ENCODE results near the gene CACNA1I. TPM values are rescaled to one million over a fixed set of nuclear protein-coding genes. Genes with fewer than 3 reads are reported as not detected.

CACNA1I gene
- total and polyA plus RNA-seq, 2 donors (not counting 3 experiments of a cell fraction or from before 2014, with no cell fraction given) = not detected

DNA sequence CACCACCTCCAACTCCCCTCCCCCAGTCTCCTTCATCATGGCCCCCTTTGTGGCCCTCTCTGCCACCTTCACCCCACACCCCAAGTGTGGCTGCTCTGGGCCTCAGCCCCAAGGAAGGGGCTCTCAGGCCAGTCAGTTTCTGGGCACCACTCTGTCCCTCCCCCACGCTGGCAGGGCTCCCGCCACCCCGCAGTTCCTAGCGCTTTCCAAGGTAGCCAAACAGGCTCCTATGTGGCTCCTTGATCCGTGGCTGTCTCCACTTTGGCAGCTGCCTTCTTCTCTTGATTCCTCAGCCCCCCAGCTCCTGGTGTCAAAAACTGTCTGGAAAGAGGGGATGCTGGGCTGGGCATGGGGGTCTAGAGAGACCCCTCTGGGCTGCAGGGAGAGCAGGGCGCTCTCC is 10.4 kb upstream of the CACNA1I start:
- Histone ChIP-seq H3K27me3 (ENCODE audit: control insufficient read depth in 2 of 2, insufficient read depth in 2 of 2, low read length in 2 of 2) (peaks cover 31 to 33% of the 10 kb centered on the region in 2 experiments), H3K27ac (ENCODE audit: insufficient read depth, low read depth, low read length) (no peak overlapping the region), H3K4me1 (ENCODE audit: control insufficient read depth, extremely low read depth, insufficient read depth, low read length) (no peaks in the 10 kb centered on the region), H3K4me3 (replicated peaks in 1 of 3; ENCODE audit: insufficient read depth in 1 of 3, low read depth in 1 of 3, low read length in 3 of 3) (no peak overlapping the region), H3K9ac (replicated peaks; ENCODE audit: extremely low read depth, insufficient read depth, low read length) (no peak overlapping the region), H3K9me1 (replicated peaks; ENCODE audit: control insufficient read depth, extremely low read depth, insufficient read depth, low read length) (no peaks in the 10 kb centered on the region), H4K20me1 (replicated peaks; ENCODE audit: control insufficient read depth, extremely low read depth, insufficient read depth, low read length) (no peaks in the 10 kb centered on the region), H3K36me3 (ENCODE audit: control insufficient read depth in 2 of 2, extremely low read depth in 1 of 2, insufficient read depth in 2 of 2, low read length in 2 of 2) (no peaks in the 10 kb centered on the region), H3K4me2 (ENCODE audit: insufficient read depth, low read length) (no peak overlapping the region), H3K79me2 (ENCODE audit: control insufficient read depth, insufficient read depth, low read length) (no peaks in the 10 kb centered on the region), H3K9me3 (replicated peaks; ENCODE audit: control insufficient read depth, insufficient read depth, low read length) (no peaks in the 10 kb centered on the region), H2AFZ (ENCODE audit: low read depth, low read length) (no peak overlapping the region)
- intact Hi-C loops (cut with micrococcal nuclease) = no loop called here
- no TSS peak for BruUV-seq (replicated peaks)
- CTCF ChIA-PET = interaction anchor here (0.5 to 5.5 kb wide), 10 partner anchors 25 to 484 kb away, joined by 3 to 52 read pairs (median 3); no protein-coding TSS in a partner anchor
- dilution Hi-C loops (cut with MboI; ENCODE audit: extremely low pct_ligation_motif_present, low sequenced_read_pairs) = loop anchor here (25.0 kb wide), 1 partner anchor 452 kb away; no protein-coding TSS in a partner anchor
- POLR2A ChIA-PET = no interaction called here
- DNase-seq (ENCODE audit: low read depth, low spot score) = no peak
- FAIRE-seq = no peak
- TF ChIP-seq, protein P1, sequence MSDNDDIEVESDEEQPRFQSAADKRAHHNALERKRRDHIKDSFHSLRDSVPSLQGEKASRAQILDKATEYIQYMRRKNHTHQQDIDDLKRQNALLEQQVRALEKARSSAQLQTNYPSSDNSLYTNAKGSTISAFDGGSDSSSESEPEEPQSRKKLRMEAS (IDR thresholded peaks at IDR 0.05; ENCODE audit: insufficient read depth, insufficient read length) = no peak
- no peak for TF ChIP-seq FOS (IDR thresholded peaks at IDR 0.05; ENCODE audit: borderline replicate concordance, insufficient read depth, low read length)
- TF ChIP-seq, protein P2, sequence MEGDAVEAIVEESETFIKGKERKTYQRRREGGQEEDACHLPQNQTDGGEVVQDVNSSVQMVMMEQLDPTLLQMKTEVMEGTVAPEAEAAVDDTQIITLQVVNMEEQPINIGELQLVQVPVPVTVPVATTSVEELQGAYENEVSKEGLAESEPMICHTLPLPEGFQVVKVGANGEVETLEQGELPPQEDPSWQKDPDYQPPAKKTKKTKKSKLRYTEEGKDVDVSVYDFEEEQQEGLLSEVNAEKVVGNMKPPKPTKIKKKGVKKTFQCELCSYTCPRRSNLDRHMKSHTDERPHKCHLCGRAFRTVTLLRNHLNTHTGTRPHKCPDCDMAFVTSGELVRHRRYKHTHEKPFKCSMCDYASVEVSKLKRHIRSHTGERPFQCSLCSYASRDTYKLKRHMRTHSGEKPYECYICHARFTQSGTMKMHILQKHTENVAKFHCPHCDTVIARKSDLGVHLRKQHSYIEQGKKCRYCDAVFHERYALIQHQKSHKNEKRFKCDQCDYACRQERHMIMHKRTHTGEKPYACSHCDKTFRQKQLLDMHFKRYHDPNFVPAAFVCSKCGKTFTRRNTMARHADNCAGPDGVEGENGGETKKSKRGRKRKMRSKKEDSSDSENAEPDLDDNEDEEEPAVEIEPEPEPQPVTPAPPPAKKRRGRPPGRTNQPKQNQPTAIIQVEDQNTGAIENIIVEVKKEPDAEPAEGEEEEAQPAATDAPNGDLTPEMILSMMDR (IDR thresholded peaks at IDR 0.05; ENCODE audit: extremely low read depth in 1 of 2, insufficient read depth in 1 of 2, low read depth in 1 of 2, low read length in 2 of 2) = no peak
- TF ChIP-seq JUN (IDR thresholded peaks at IDR 0.05; ENCODE audit: borderline replicate concordance, insufficient read depth, insufficient read length, low read depth) = no peak
- TF ChIP-seq EZH2 (IDR thresholded peaks at IDR 0.05; ENCODE audit: borderline replicate concordance, low read depth, low read length, severe bottlenecking) = no peak
- no peak for TF ChIP-seq GATA2 (IDR thresholded peaks at IDR 0.05; ENCODE audit: insufficient read depth, insufficient read length, low read depth, low read length)
- TF ChIP-seq POLR2A (IDR thresholded peaks at IDR 0.05; ENCODE audit: low read depth, low read length) = no peak
- no peak for TF ChIP-seq MYC (IDR thresholded peaks at IDR 0.05; ENCODE audit: low read depth, low read length)
- TF ChIP-seq POLR2AphosphoS5 (IDR thresholded peaks at IDR 0.05; ENCODE audit: insufficient read depth, low read depth, low read length) = no peak
